ENCODE data around the gene ATF4. TPM values are rescaled to one million over a fixed set of nuclear protein-coding genes. Genes with fewer than 3 reads are reported as not detected.

The ATF4 gene
- total and polyA plus RNA-seq, 2 of the 13 experiments (the other 11 are each of a cell fraction or from before 2014, with no cell fraction given), result 486 to 1,297 TPM

DNA sequence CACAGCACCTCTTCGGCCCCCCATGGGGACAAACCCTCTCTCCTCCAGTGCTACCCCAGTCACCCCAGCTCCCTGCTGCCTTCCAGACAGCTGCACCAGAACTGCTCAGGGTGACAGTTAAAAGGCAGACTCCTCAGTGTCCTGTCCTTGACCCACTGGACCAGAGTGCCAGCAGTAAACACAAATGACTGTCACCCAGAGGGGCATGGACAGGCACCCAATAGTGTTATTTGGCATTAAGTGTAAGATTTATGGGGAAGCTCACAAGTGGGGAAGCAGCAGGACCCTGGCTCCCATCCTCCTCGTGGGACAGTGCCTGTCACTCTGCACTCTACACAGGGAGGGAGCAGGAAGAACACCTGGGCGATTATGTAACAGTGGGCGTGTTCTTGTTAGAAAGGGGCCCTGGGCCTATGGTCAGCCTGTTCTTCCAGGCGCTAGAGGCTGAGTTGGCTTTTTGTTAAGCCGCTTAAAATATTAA lies 7.2 kb downstream of the ATF4 start (continued):
- TF ChIP-seq, protein P1, sequence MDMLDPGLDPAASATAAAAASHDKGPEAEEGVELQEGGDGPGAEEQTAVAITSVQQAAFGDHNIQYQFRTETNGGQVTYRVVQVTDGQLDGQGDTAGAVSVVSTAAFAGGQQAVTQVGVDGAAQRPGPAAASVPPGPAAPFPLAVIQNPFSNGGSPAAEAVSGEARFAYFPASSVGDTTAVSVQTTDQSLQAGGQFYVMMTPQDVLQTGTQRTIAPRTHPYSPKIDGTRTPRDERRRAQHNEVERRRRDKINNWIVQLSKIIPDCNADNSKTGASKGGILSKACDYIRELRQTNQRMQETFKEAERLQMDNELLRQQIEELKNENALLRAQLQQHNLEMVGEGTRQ (IDR thresholded peaks at IDR 0.05; ENCODE audit: low read depth, low read length), result no peak
- TF ChIP-seq, protein P1 (CRISPR knock-in tag; IDR thresholded peaks at IDR 0.05; ENCODE audit: borderline replicate concordance), result no peak
- peak; percentile 51; the same call in 1 of the 2 replicates for TF ChIP-seq RXRA (CRISPR knock-in tag; IDR thresholded peaks at IDR 0.05)
- TF ChIP-seq SAP130 (CRISPR knock-in tag; IDR thresholded peaks at IDR 0.05; ENCODE audit: low read depth), result peak; percentile 85
- TF ChIP-seq MED1 (CRISPR knock-in tag; IDR thresholded peaks at IDR 0.05), result peak; percentile 26; the same call in 1 of the 2 replicates
- TF ChIP-seq FOXA3 (CRISPR knock-in tag; IDR thresholded peaks at IDR 0.05), result peak; percentile 34; the same call in 1 of the 2 replicates
- no peak for TF ChIP-seq MAFK (conservative IDR thresholded peaks at IDR 0.05 in 1 of 2, IDR thresholded peaks at IDR 0.05 in 1 of 2; ENCODE audit: low read length in 2 of 2)
- TF ChIP-seq, protein P2, sequence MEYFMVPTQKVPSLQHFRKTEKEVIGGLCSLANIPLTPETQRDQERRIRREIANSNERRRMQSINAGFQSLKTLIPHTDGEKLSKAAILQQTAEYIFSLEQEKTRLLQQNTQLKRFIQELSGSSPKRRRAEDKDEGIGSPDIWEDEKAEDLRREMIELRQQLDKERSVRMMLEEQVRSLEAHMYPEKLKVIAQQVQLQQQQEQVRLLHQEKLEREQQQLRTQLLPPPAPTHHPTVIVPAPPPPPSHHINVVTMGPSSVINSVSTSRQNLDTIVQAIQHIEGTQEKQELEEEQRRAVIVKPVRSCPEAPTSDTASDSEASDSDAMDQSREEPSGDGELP (IDR thresholded peaks at IDR 0.05; ENCODE audit: borderline replicate concordance, low read depth), result peak; percentile 80; the same call in 1 of the 2 replicates
- no peak for TF ChIP-seq DPF2 (CRISPR knock-in tag; IDR thresholded peaks at IDR 0.05; ENCODE audit: borderline replicate concordance, low read depth)
- TF ChIP-seq SRSF9 (IDR thresholded peaks at IDR 0.05; ENCODE audit: borderline replicate concordance, insufficient read depth, low read depth, low read length, poor library complexity, severe bottlenecking), result no peak
- TF ChIP-seq SKI (IDR thresholded peaks at IDR 0.05; ENCODE audit: partially characterized antibody), result peak; percentile 34
- TF ChIP-seq, protein P3, sequence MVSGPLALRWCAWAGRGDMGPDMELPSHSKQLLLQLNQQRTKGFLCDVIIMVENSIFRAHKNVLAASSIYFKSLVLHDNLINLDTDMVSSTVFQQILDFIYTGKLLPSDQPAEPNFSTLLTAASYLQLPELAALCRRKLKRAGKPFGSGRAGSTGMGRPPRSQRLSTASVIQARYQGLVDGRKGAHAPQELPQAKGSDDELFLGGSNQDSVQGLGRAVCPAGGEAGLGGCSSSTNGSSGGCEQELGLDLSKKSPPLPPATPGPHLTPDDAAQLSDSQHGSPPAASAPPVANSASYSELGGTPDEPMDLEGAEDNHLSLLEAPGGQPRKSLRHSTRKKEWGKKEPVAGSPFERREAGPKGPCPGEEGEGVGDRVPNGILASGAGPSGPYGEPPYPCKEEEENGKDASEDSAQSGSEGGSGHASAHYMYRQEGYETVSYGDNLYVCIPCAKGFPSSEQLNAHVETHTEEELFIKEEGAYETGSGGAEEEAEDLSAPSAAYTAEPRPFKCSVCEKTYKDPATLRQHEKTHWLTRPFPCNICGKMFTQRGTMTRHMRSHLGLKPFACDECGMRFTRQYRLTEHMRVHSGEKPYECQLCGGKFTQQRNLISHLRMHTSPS (CRISPR knock-in tag; IDR thresholded peaks at IDR 0.05; ENCODE audit: low read depth), result 0 out of 2 replicates have a peak, but pooled peaks have one; percentile 34
- no peak for TF ChIP-seq ERF (CRISPR knock-in tag; IDR thresholded peaks at IDR 0.05)
- TF ChIP-seq HNRNPL (IDR thresholded peaks at IDR 0.05; ENCODE audit: low read depth, low read length), result no peak
- no peak for TF ChIP-seq HMGA1 (CRISPR knock-in tag; conservative IDR thresholded peaks at IDR 0.05)
- TF ChIP-seq SALL2 (CRISPR knock-in tag; IDR thresholded peaks at IDR 0.05), result no peak
- peak; percentile 49 for TF ChIP-seq BCL6 (CRISPR knock-in tag; IDR thresholded peaks at IDR 0.05)
- TF ChIP-seq ZNF572 (CRISPR knock-in tag; IDR thresholded peaks at IDR 0.05), result 0 out of 2 replicates have a peak, but pooled peaks have one; percentile 59
- TF ChIP-seq ZNF652 (CRISPR knock-in tag; IDR thresholded peaks at IDR 0.05; ENCODE audit: borderline replicate concordance, low read depth), result no peak
- TF ChIP-seq, protein P4, sequence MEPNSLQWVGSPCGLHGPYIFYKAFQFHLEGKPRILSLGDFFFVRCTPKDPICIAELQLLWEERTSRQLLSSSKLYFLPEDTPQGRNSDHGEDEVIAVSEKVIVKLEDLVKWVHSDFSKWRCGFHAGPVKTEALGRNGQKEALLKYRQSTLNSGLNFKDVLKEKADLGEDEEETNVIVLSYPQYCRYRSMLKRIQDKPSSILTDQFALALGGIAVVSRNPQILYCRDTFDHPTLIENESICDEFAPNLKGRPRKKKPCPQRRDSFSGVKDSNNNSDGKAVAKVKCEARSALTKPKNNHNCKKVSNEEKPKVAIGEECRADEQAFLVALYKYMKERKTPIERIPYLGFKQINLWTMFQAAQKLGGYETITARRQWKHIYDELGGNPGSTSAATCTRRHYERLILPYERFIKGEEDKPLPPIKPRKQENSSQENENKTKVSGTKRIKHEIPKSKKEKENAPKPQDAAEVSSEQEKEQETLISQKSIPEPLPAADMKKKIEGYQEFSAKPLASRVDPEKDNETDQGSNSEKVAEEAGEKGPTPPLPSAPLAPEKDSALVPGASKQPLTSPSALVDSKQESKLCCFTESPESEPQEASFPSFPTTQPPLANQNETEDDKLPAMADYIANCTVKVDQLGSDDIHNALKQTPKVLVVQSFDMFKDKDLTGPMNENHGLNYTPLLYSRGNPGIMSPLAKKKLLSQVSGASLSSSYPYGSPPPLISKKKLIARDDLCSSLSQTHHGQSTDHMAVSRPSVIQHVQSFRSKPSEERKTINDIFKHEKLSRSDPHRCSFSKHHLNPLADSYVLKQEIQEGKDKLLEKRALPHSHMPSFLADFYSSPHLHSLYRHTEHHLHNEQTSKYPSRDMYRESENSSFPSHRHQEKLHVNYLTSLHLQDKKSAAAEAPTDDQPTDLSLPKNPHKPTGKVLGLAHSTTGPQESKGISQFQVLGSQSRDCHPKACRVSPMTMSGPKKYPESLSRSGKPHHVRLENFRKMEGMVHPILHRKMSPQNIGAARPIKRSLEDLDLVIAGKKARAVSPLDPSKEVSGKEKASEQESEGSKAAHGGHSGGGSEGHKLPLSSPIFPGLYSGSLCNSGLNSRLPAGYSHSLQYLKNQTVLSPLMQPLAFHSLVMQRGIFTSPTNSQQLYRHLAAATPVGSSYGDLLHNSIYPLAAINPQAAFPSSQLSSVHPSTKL (CRISPR knock-in tag; IDR thresholded peaks at IDR 0.05), result peak; percentile 19; the same call in 1 of the 2 replicates

Data from HepG2 (cell line).